SK-N-SH treated with all-trans-retinoic acid at 6 μM for 48 hours (cell line): ENCODE results near the gene SUSD5.

Experiments used
- ATAC-seq: fragments of 200-7000 bp; cut with Tn5 transposase; 3 replicates; pipeline ENCODE4 v1.9.1; 2020; ENCODE audit warnings: mild to moderate bottlenecking, moderate library complexity
- ARNTL ChIP-seq: fragments of 450-650 bp; formaldehyde crosslinking; IDR thresholded peaks from 2 replicates; pipeline ENCODE4 v1.5.0; 2020; ENCODE audit warnings: low read depth, mild to moderate bottlenecking, moderate library complexity, borderline replicate concordance
- BACH2 ChIP-seq: fragments of 250-450 bp; sonication (Bioruptor Pico); IDR thresholded peaks from 2 replicates; pipeline ENCODE4 v1.9.0; 2021; ENCODE audit warnings: mild to moderate bottlenecking, borderline replicate concordance
- CSDC2 ChIP-seq: fragments of 250-450 bp; sonication (Bioruptor Pico); IDR thresholded peaks from 2 replicates; pipeline ENCODE4 v1.5.0; 2020; ENCODE audit warnings: mild to moderate bottlenecking, moderate library complexity
- ESRRG ChIP-seq: fragments of 250-450 bp; sonication (Bioruptor Pico); IDR thresholded peaks from 2 replicates; pipeline ENCODE4 v1.6.1; 2021; ENCODE audit warnings: mild to moderate bottlenecking
- GLIS3 ChIP-seq: fragments of 250-450 bp; sonication (Bioruptor Pico); IDR thresholded peaks from 2 replicates; pipeline ENCODE4 v1.5.0; 2020; ENCODE audit warnings: mild to moderate bottlenecking, moderate library complexity
- ISL1 ChIP-seq: fragments of 250-450 bp; sonication (Bioruptor Pico); IDR thresholded peaks from 2 replicates; pipeline ENCODE4 v2.1.2; 2022; ENCODE audit warnings: mild to moderate bottlenecking, moderate library complexity
- OSR1 ChIP-seq: fragments of 250-450 bp; sonication (Bioruptor Pico); IDR thresholded peaks from 2 replicates; pipeline ENCODE4 v1.8.0; 2022; ENCODE audit warnings: moderate library complexity, mild to moderate bottlenecking, inconsistent platforms
- PPARA ChIP-seq: fragments of 250-450 bp; sonication (Bioruptor Pico); IDR thresholded peaks from 2 replicates; pipeline ENCODE4 v1.5.0; 2020; ENCODE audit warnings: mild to moderate bottlenecking, borderline replicate concordance
- RARB ChIP-seq: fragments of 250-450 bp; sonication (Bioruptor Pico); IDR thresholded peaks from 2 replicates; pipeline ENCODE4 v1.8.0; 2021; ENCODE audit warnings: mild to moderate bottlenecking, moderate library complexity
- SNAI2 ChIP-seq: fragments of 250-450 bp; sonication (Bioruptor Pico); IDR thresholded peaks from 2 replicates; pipeline ENCODE4 v1.5.0; 2020; ENCODE audit warnings: mild to moderate bottlenecking, moderate library complexity
- TCF4 ChIP-seq: fragments of 250-450 bp; sonication (Bioruptor Pico); IDR thresholded peaks from 2 replicates; pipeline ENCODE4 v1.8.0; 2021; ENCODE audit warnings: mild to moderate bottlenecking, moderate library complexity, borderline replicate concordance
- TOX ChIP-seq: fragments of 250-450 bp; sonication (Bioruptor Pico); IDR thresholded peaks from 2 replicates; pipeline ENCODE4 v1.8.0; 2021; ENCODE audit warnings: mild to moderate bottlenecking, moderate library complexity, borderline replicate concordance
- ZC3H10 ChIP-seq: fragments of 250-450 bp; sonication (Bioruptor Pico); IDR thresholded peaks from 2 replicates; pipeline ENCODE4 v1.5.1; 2021; ENCODE audit warnings: mild to moderate bottlenecking, moderate library complexity
- ZFP3 ChIP-seq: fragments of 250-450 bp; sonication (Bioruptor Pico); IDR thresholded peaks from 2 replicates; pipeline ENCODE4 v1.5.0; 2020; ENCODE audit warnings: mild to moderate bottlenecking, moderate library complexity
- ZFP30 ChIP-seq: fragments of 450-650 bp; formaldehyde crosslinking; IDR thresholded peaks from 2 replicates; pipeline ENCODE4 v1.5.0; 2022; ENCODE audit warnings: mild to moderate bottlenecking, moderate library complexity
- ZNF565 ChIP-seq: fragments of 450-650 bp; formaldehyde crosslinking; conservative IDR thresholded peaks from 2 replicates; pipeline ENCODE4 v1.5.0; 2020; ENCODE audit warnings: low read depth, mild to moderate bottlenecking, moderate library complexity
- ZNF70 ChIP-seq: fragments of 450-650 bp; formaldehyde crosslinking; IDR thresholded peaks from 2 replicates; pipeline ENCODE4 v1.5.0; 2020; ENCODE audit warnings: mild to moderate bottlenecking, moderate library complexity
- TF ChIP-seq, protein P1 (sequence below): fragments of 250-450 bp; sonication (Bioruptor Pico); IDR thresholded peaks from 2 replicates; pipeline ENCODE4 v1.5.1; 2020; ENCODE audit warnings: low read depth, mild to moderate bottlenecking, moderate library complexity
- TF ChIP-seq, protein P2 (sequence below): fragments of 250-450 bp; sonication (Bioruptor Pico); IDR thresholded peaks from 2 replicates; pipeline ENCODE4 v1.5.1; 2021; ENCODE audit warnings: mild to moderate bottlenecking, moderate library complexity
- TF ChIP-seq, protein P3 (sequence below): fragments of 250-450 bp; sonication (Bioruptor Pico); IDR thresholded peaks from 2 replicates; pipeline ENCODE4 v1.8.0; 2021; ENCODE audit warnings: low read depth, mild to moderate bottlenecking, moderate library complexity, borderline replicate concordance
- TF ChIP-seq, protein P4 (sequence below): fragments of 250-450 bp; sonication (Bioruptor Pico); IDR thresholded peaks from 2 replicates; pipeline ENCODE4 v1.5.0; 2020; ENCODE audit warnings: mild to moderate bottlenecking, moderate library complexity

SUSD5 gene

DNA sequence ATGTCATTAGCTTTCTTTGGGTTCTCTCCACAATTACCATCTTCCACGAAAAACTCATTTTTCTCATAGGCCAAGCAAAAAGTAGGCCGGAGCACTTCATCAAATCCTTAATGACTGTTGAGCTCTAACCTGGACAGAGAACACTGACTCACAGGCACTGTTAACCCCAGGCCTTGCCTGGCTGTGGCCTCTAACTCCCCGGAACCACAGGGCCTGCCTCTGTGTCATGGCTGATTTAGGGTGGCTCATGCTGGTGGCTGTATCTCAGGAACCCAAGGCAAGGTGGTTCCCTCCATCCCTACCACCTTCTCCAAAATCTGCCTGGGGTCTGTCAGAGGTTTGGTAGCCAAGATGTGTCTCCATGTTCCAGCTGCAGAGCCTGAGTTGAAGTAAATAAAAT, 101.1 kb downstream of the SUSD5 start:
- no peak for TF ChIP-seq ESRRG (CRISPR knock-in tag)
- TF ChIP-seq ISL1 (CRISPR knock-in tag), result no peak
- no peak for TF ChIP-seq TOX (CRISPR knock-in tag)
- TF ChIP-seq ARNTL (CRISPR knock-in tag), result no peak
- no peak for TF ChIP-seq PPARA
- ATAC-seq, result no peak

DNA sequence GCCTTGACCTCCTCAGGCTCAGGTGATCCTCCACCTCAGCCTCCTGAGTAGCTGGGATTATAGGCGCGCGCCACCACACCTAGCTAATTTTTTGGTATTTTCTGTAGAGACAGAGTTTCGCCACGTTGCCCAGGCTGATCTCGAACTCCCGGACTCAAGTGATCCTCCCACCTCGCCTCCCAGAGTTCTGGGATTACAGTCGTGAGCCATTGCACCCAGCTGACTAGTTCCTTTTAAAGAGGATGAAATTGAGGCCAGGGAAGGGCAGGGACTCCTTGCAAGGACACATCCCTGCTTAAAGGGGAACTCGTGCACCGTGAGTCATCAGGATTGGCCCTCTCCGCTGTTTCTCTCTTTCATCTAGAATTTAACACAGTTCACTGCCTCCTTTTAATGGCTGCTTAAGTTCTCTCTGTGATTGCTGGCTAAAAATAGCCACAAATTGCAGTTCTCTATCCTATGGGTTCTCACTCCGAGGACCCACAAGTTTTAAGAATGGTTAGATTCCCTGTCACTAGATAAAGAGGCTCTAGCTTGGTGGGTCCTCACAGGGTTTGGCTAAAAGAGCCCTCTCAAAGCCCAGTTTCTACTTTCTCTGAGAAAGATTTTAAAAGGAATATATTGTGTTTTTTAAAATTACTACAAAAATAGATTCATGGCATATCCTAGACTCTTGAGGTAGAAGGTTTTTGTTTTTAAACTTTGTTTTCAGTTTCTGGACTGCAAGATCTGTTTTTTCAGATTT, 103.4 kb downstream of the SUSD5 start:
- no peak for TF ChIP-seq ZNF70 (CRISPR knock-in tag)
- TF ChIP-seq ZC3H10 (CRISPR knock-in tag), result no peak
- no peak for TF ChIP-seq ESRRG (CRISPR knock-in tag)
- no peak for TF ChIP-seq GLIS3
- TF ChIP-seq ZNF565 (CRISPR knock-in tag), result no peak
- TF ChIP-seq TOX (CRISPR knock-in tag), result no peak
- no peak for TF ChIP-seq TCF4 (CRISPR knock-in tag)
- TF ChIP-seq OSR1 (CRISPR knock-in tag), result no peak
- no peak for TF ChIP-seq ZFP30 (CRISPR knock-in tag)
- TF ChIP-seq CSDC2 (CRISPR knock-in tag), result no peak
- TF ChIP-seq, protein P1, sequence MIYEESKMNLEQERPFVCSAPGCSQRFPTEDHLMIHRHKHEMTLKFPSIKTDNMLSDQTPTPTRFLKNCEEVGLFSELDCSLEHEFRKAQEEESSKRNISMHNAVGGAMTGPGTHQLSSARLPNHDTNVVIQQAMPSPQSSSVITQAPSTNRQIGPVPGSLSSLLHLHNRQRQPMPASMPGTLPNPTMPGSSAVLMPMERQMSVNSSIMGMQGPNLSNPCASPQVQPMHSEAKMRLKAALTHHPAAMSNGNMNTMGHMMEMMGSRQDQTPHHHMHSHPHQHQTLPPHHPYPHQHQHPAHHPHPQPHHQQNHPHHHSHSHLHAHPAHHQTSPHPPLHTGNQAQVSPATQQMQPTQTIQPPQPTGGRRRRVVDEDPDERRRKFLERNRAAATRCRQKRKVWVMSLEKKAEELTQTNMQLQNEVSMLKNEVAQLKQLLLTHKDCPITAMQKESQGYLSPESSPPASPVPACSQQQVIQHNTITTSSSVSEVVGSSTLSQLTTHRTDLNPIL, result no peak
- TF ChIP-seq ISL1 (CRISPR knock-in tag), result no peak
- TF ChIP-seq RARB, result no peak
- TF ChIP-seq, protein P2, sequence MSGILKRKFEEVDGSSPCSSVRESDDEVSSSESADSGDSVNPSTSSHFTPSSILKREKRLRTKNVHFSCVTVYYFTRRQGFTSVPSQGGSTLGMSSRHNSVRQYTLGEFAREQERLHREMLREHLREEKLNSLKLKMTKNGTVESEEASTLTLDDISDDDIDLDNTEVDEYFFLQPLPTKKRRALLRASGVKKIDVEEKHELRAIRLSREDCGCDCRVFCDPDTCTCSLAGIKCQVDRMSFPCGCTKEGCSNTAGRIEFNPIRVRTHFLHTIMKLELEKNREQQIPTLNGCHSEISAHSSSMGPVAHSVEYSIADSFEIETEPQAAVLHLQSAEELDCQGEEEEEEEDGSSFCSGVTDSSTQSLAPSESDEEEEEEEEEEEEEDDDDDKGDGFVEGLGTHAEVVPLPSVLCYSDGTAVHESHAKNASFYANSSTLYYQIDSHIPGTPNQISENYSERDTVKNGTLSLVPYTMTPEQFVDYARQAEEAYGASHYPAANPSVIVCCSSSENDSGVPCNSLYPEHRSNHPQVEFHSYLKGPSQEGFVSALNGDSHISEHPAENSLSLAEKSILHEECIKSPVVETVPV (CRISPR knock-in tag), result no peak
- ATAC-seq, result peak; percentile 53

DNA sequence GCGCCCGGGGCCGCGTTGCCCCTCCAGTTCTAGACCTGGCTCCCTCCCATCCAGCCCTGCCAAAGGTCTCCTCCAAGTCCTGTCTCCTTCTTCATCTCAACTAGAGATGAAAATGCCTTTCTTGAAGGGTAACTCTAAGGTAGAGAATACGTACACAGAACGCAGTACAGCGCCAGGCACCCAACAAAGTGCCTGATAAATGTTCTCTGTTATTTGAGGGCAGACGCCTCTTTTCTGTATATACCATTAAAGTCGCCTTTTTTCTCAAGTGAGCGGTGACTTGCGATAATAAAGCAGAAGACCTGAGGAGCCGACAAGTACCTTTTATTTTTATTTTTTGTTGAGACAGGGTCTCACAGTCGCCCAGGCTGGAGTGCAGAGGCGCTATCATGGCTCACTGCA, 104.0 kb downstream of the SUSD5 start:
- no peak for TF ChIP-seq BACH2 (CRISPR knock-in tag)
- no peak for TF ChIP-seq TCF4 (CRISPR knock-in tag)
- no peak for TF ChIP-seq SNAI2 (CRISPR knock-in tag)
- TF ChIP-seq GLIS3, result no peak
- TF ChIP-seq OSR1 (CRISPR knock-in tag), result no peak
- TF ChIP-seq, protein P3, sequence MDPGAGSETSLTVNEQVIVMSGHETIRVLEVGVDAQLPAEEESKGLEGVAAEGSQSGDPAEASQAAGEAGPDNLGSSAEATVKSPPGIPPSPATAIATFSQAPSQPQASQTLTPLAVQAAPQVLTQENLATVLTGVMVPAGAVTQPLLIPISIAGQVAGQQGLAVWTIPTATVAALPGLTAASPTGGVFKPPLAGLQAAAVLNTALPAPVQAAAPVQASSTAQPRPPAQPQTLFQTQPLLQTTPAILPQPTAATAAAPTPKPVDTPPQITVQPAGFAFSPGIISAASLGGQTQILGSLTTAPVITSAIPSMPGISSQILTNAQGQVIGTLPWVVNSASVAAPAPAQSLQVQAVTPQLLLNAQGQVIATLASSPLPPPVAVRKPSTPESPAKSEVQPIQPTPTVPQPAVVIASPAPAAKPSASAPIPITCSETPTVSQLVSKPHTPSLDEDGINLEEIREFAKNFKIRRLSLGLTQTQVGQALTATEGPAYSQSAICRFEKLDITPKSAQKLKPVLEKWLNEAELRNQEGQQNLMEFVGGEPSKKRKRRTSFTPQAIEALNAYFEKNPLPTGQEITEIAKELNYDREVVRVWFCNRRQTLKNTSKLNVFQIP (CRISPR knock-in tag), result no peak
- TF ChIP-seq ZFP3 (CRISPR knock-in tag), result no peak
- no peak for TF ChIP-seq ZFP30 (CRISPR knock-in tag)
- no peak for TF ChIP-seq ESRRG (CRISPR knock-in tag)
- no peak for TF ChIP-seq ZNF565 (CRISPR knock-in tag)
- TF ChIP-seq, protein P4, sequence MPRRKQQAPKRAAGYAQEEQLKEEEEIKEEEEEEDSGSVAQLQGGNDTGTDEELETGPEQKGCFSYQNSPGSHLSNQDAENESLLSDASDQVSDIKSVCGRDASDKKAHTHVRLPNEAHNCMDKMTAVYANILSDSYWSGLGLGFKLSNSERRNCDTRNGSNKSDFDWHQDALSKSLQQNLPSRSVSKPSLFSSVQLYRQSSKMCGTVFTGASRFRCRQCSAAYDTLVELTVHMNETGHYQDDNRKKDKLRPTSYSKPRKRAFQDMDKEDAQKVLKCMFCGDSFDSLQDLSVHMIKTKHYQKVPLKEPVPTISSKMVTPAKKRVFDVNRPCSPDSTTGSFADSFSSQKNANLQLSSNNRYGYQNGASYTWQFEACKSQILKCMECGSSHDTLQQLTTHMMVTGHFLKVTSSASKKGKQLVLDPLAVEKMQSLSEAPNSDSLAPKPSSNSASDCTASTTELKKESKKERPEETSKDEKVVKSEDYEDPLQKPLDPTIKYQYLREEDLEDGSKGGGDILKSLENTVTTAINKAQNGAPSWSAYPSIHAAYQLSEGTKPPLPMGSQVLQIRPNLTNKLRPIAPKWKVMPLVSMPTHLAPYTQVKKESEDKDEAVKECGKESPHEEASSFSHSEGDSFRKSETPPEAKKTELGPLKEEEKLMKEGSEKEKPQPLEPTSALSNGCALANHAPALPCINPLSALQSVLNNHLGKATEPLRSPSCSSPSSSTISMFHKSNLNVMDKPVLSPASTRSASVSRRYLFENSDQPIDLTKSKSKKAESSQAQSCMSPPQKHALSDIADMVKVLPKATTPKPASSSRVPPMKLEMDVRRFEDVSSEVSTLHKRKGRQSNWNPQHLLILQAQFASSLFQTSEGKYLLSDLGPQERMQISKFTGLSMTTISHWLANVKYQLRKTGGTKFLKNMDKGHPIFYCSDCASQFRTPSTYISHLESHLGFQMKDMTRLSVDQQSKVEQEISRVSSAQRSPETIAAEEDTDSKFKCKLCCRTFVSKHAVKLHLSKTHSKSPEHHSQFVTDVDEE (CRISPR knock-in tag), result no peak
- no peak for TF ChIP-seq TOX (CRISPR knock-in tag)
- no peak for ATAC-seq
